ENCODE results near the gene ZFYVE28.

DNA sequence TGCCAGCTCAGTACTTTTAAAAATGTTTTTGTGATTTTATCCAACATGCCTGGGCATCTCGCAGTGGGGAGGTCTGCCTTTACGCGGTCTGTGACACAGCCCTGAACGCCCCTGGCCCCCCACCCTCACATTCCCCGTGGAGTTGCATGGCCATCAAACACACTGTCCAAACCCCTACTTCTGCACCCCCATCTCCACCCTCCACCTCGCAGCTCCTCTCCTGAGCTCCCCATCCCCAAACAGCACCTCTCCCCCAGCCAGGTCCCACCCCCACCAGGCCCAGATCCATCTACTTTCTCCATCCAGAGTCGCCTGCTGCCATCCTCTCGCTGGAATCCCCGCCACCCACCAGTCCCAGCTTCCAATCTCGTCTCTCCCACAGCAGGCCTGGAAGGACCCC lies 9.5 kb downstream of the ZFYVE28 start:
- TF ChIP-seq, protein P1, sequence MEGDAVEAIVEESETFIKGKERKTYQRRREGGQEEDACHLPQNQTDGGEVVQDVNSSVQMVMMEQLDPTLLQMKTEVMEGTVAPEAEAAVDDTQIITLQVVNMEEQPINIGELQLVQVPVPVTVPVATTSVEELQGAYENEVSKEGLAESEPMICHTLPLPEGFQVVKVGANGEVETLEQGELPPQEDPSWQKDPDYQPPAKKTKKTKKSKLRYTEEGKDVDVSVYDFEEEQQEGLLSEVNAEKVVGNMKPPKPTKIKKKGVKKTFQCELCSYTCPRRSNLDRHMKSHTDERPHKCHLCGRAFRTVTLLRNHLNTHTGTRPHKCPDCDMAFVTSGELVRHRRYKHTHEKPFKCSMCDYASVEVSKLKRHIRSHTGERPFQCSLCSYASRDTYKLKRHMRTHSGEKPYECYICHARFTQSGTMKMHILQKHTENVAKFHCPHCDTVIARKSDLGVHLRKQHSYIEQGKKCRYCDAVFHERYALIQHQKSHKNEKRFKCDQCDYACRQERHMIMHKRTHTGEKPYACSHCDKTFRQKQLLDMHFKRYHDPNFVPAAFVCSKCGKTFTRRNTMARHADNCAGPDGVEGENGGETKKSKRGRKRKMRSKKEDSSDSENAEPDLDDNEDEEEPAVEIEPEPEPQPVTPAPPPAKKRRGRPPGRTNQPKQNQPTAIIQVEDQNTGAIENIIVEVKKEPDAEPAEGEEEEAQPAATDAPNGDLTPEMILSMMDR (IDR thresholded peaks at IDR 0.05), result no peak
- no peak for TF ChIP-seq POLR2A (IDR thresholded peaks at IDR 0.05)
- no peak for TF ChIP-seq EP300 (IDR thresholded peaks at IDR 0.05)

All from stomach (tissue), 4 donors.